T-helper 1 cell treated with Interleukin-12 subunit alpha and Interleukin-12 subunit beta and Interleukin-4 antibody, amounts not matched to agents 30 μg/mL and 1 μg/mL, for 36 hours (primary cell): ENCODE data around the gene THBS3.

Source experiments
- H3K27ac Mint-ChIP-seq: one replicate; pipeline ENCODE4 v1.8.0; 2021; ENCODE audit warnings: mild to moderate bottlenecking, mixed read lengths
- H3K27me3 Mint-ChIP-seq: one replicate; pipeline ENCODE4 v1.8.0; 2021; ENCODE audit warnings: low read depth, mixed read lengths
- H3K36me3 Mint-ChIP-seq: one replicate; pipeline ENCODE4 v1.8.0; 2021; ENCODE audit warnings: low read depth, mixed read lengths
- H3K4me1 Mint-ChIP-seq: one replicate; pipeline ENCODE4 v1.8.0; 2021; ENCODE audit warnings: low read depth, mixed read lengths
- H3K4me3 Mint-ChIP-seq: one replicate; pipeline ENCODE4 v1.8.0; 2021; ENCODE audit warnings: mild to moderate bottlenecking, moderate library complexity, mixed read lengths
- H3K9me3 Mint-ChIP-seq: one replicate; pipeline ENCODE4 v1.8.0; 2021; ENCODE audit warnings: mixed read lengths

THBS3 gene

GRCh38 chr1:155179112-155180031, 28.3 kb downstream of the THBS3 start:
- Mint-ChIP-seq H3K4me1 (peaks cover 33% of the 10 kb centered on the region), H3K27me3 (no peaks in the 10 kb centered on the region), H3K9me3 (no peaks in the 10 kb centered on the region), H3K4me3 (no peak overlapping the region), H3K27ac (peak overlapping the region; percentile 43), H3K36me3 (peaks cover 35% of the 10 kb centered on the region)

- Mint-ChIP-seq H3K4me1 (peaks cover 33% of the 10 kb centered on the region), H3K27ac (no peak overlapping the region), H3K27me3 (no peaks in the 10 kb centered on the region), H3K9me3 (no peaks in the 10 kb centered on the region), H3K4me3 (no peak overlapping the region), H3K36me3 (peaks cover 31% of the 10 kb centered on the region)
Observed at GRCh38 chr1:155178441-155179111, 29.1 kb downstream of the THBS3 start.

- Mint-ChIP-seq H3K36me3 (peaks cover 30% of the 10 kb centered on the region), H3K9me3 (no peaks in the 10 kb centered on the region), H3K27ac (no peak overlapping the region), H3K4me1 (peaks cover 39% of the 10 kb centered on the region), H3K4me3 (no peak overlapping the region), H3K27me3 (no peaks in the 10 kb centered on the region)
Observed at GRCh38 chr1:155177918-155178281, 29.8 kb downstream of the THBS3 start.

GRCh38 chr1:155177192-155177917, 30.3 kb downstream of the THBS3 start:
- peaks cover 42% of the 10 kb centered on the region for H3K4me1 Mint-ChIP-seq
- no peak overlapping the region for H3K4me3 Mint-ChIP-seq
- peak overlapping the region; percentile 32 for H3K27ac Mint-ChIP-seq
- H3K36me3 Mint-ChIP-seq, result peaks cover 30% of the 10 kb centered on the region
- H3K9me3 Mint-ChIP-seq, result no peaks in the 10 kb centered on the region
- no peaks in the 10 kb centered on the region for H3K27me3 Mint-ChIP-seq

- H3K36me3 Mint-ChIP-seq, result peaks cover 28% of the 10 kb centered on the region
- peak overlapping the region; percentile 58 for H3K4me3 Mint-ChIP-seq
- H3K27ac Mint-ChIP-seq, result peak overlapping the region; percentile 32
- peaks cover 45% of the 10 kb centered on the region for H3K4me1 Mint-ChIP-seq
- H3K27me3 Mint-ChIP-seq, result no peaks in the 10 kb centered on the region
- no peaks in the 10 kb centered on the region for H3K9me3 Mint-ChIP-seq
Observed at GRCh38 chr1:155176544-155177071, 31.1 kb downstream of the THBS3 start.

- Mint-ChIP-seq H3K9me3 (no peaks in the 10 kb centered on the region), H3K4me1 (peaks cover 43% of the 10 kb centered on the region), H3K4me3 (peak overlapping the region; percentile 58), H3K36me3 (peaks cover 24% of the 10 kb centered on the region), H3K27ac (no peak overlapping the region), H3K27me3 (no peaks in the 10 kb centered on the region)
Observed at GRCh38 chr1:155175927-155176371, 31.7 kb downstream of the THBS3 start.

- Mint-ChIP-seq H3K27ac (peak overlapping the region; percentile 81), H3K27me3 (no peaks in the 10 kb centered on the region), H3K4me3 (peak overlapping the region; percentile 97), H3K36me3 (peaks cover 26% of the 10 kb centered on the region), H3K4me1 (peaks cover 44% of the 10 kb centered on the region), H3K9me3 (no peaks in the 10 kb centered on the region)
Observed at GRCh38 chr1:155175281-155175926, 32.3 kb downstream of the THBS3 start.

GRCh38 chr1:155174324-155175280, 33.1 kb downstream of the THBS3 start:
- H3K9me3 Mint-ChIP-seq, result no peaks in the 10 kb centered on the region
- H3K4me3 Mint-ChIP-seq, result peak overlapping the region; percentile 97
- H3K4me1 Mint-ChIP-seq, result peaks cover 46% of the 10 kb centered on the region
- peaks cover 29% of the 10 kb centered on the region for H3K36me3 Mint-ChIP-seq
- H3K27me3 Mint-ChIP-seq, result no peaks in the 10 kb centered on the region
- peak overlapping the region; percentile 97 for H3K27ac Mint-ChIP-seq

GRCh38 chr1:155173478-155174323, 34.0 kb downstream of the THBS3 start, which contains the start of gene TRIM46:
Gene TRIM46 (plus strand): TSS chr1:155173849. CDS start chr1:155173967, 118 bp downstream.
- Mint-ChIP-seq H3K9me3 (no peaks in the 10 kb centered on the region), H3K27ac (peak within 1 kb of the TSS; percentile 97), H3K36me3 (peaks cover 28% of the 10 kb centered on the region), H3K4me1 (peaks cover 42% of the 10 kb centered on the region), H3K4me3 (peak within 1 kb of the TSS; percentile 97), H3K27me3 (no peaks in the 10 kb centered on the region)

- Mint-ChIP-seq H3K4me1 (peaks cover 42% of the 10 kb centered on the region), H3K27ac (peak within 1 kb of the TSS; percentile 97), H3K27me3 (no peaks in the 10 kb centered on the region), H3K36me3 (peaks cover 28% of the 10 kb centered on the region), H3K4me3 (peak within 1 kb of the TSS; percentile 97), H3K9me3 (no peaks in the 10 kb centered on the region)
Observed at GRCh38 chr1:155172732-155173477, 34.8 kb downstream of the THBS3 start, which contains the start of gene KRTCAP2. Gene KRTCAP2 (minus strand): TSS chr1:155173304. CDS start chr1:155173224, 80 bp downstream.

GRCh38 chr1:155171836-155172731, 35.6 kb downstream of the THBS3 start:
- peak overlapping the region; percentile 97 for H3K4me3 Mint-ChIP-seq
- peak overlapping the region; percentile 97 for H3K27ac Mint-ChIP-seq
- H3K4me1 Mint-ChIP-seq, result peaks cover 45% of the 10 kb centered on the region
- no peaks in the 10 kb centered on the region for H3K27me3 Mint-ChIP-seq
- no peaks in the 10 kb centered on the region for H3K9me3 Mint-ChIP-seq
- H3K36me3 Mint-ChIP-seq, result peaks cover 22% of the 10 kb centered on the region
